Heart right ventricle (tissue), 16 donors: ENCODE results near the gene CELSR1. TPM values are rescaled to one million over a fixed set of nuclear protein-coding genes. Genes with fewer than 3 reads are reported as not detected.

Experiments used
- ATAC-seq, 8 donors: fragments of 200-7000 bp; cut with Tn5 transposase; one replicate each; pipeline ENCODE4 v1.9.1; 2020; ENCODE audit warnings: mild to moderate bottlenecking in 8 of 8, moderate library complexity in 8 of 8, moderate number of reproducible peaks in 1 of 8
- DNase-seq, 2 donors: peaks; one replicate each; pipeline ENCODE4 v3.0.0-alpha.2; 2020
- H3K27ac ChIP-seq, 10 donors: fragments of 200-600 bp; sonication (generic) in 2 of 10; one replicate each; pipeline versions ENCODE4 v1.5.0 to v1.8.0; 2020 to 2022; ENCODE audit warnings: mild to moderate bottlenecking in 3 of 10
- H3K27me3 ChIP-seq, 7 donors: fragments of 200-600 bp; one replicate each; pipeline ENCODE4 v1.8.0; 2021 to 2022; ENCODE audit warnings: mild to moderate bottlenecking in 2 of 7
- H3K36me3 ChIP-seq, 9 donors: fragments of 200-600 bp; sonication (generic) in 1 of 9; one replicate each; pipeline versions ENCODE4 v1.5.0 to v1.8.0; 2020 to 2022; ENCODE audit warnings: mild to moderate bottlenecking in 2 of 9
- H3K4me1 ChIP-seq, 9 donors: fragments of 200-600 bp; sonication (generic) in 1 of 9; one replicate each; pipeline versions ENCODE4 v1.5.0 to v1.8.0; 2020 to 2022; ENCODE audit warnings: mild to moderate bottlenecking in 4 of 9
- H3K4me3 ChIP-seq, 10 donors: fragments of 200-600 bp; sonication (generic) in 2 of 10; one replicate each; pipeline versions ENCODE4 v1.5.0 to v1.8.0; 2020 to 2022; ENCODE audit warnings: mild to moderate bottlenecking in 7 of 10, moderate library complexity in 2 of 10
- H3K9me3 ChIP-seq, 11 donors: fragments of 200-600 bp in 10 of 11; sonication (generic) in 2 of 11; one replicate each; pipeline versions ENCODE4 v1.5.0 to v1.8.0; 2013 to 2022; ENCODE audit warnings: mild to moderate bottlenecking in 2 of 11, control low read depth in 1 of 11, moderate library complexity in 1 of 11
- WGBS, 2 donors: extraction: QIAGEN DNeasy Blood & Tissue Kit; methylation state at CpG; one replicate each; pipeline ENCODE4 v1.1.7; 2013; ENCODE audit warnings: inconsistent platforms in 1 of 2; 5-methylcytosine and 5-hydroxymethylcytosine counted together
- intact Hi-C, 10 donors: fragments of 100-400 bp; cut with DNase I; formaldehyde crosslinking; loops; one replicate each; pipeline versions ENCODE4 v1.11.1 to v1.14.2; 2022
- polyA plus RNA-seq, 2 donors: library from polyadenylated mRNA; stranded (reverse); fragments of 200-250 nt; gene quantifications; one replicate each; pipeline ENCODE4 v1.2.3, GENCODE V29; 2013
- total RNA-seq, 10 donors: library from RNA; stranded (reverse); fragmentation: NEBNext Ultra II Directional in 3 of 10; extraction: Animal tissue kit (Norgen Biotek cat#: 25700) in 3 of 10; gene quantifications; one replicate each; pipeline versions ENCODE4 v1.2.1 to v1.2.4, GENCODE V29; 2021 to 2023
- TF ChIP-seq, protein P1 (sequence below), 9 donors: fragments of 200-600 bp; sonication (generic) in 2 of 9; IDR thresholded peaks; one replicate each; pipeline versions ENCODE4 v1.5.0 to v1.8.0; 2021 to 2022; ENCODE audit warnings: antibody characterized with exemption in 9 of 9, mild to moderate bottlenecking in 5 of 9, moderate library complexity in 1 of 9
- donor health status: Arrhythmogenic right ventricular cardiomyopathy.
- donor health status: ischemic (EF 13 %, LVEDD 7.1; RV severe dilation, severe dysfunction).
- donor health status: healthy with polysubstance abuse.
- donor health status: DM: no; HTN: yes; CAD: no.
- donor health status: DM: no; HTN: no; CAD: no.
- donor health status: ischemic (EF 25% LVEDD 6.9; RV normal size, moderate dysfunction).
- donor health status: ischemic (EF 25% LVEDD 5.7; RV mildly dilated, moderate dysfunction).
- donor health status: healthy.
- donor health status: DM: yes; HTN: yes; CAD: no.
- donor health status: Ischemic cardiomyopathy.
- donor health status: ischemic (EF 35%, LVEDD 5.7; RV mildly dilated, moderate dysfunction).
- donor health status: nonischemic (EF 11% LVEDD 7.7; RV severe dilation, severe dysfunction).
- donor health status: DM: yes; HTN: yes; CAD: no.
- donor health status: PGD.
- donor health status: ischemic (EF 29% LVEDD 5.4; RV normal size, mild dysfunction).
- donor health status: nonischemic (EF 23%, LVEDD 6.1; RV moderate dilation, normal function).

CELSR1 gene
- total and polyA plus RNA-seq, 12 donors = 4.0 to 16.7 (median 11.4) TPM

GRCh38 chr22:46340676-46341075 is 196.7 kb downstream of the CELSR1 start:
- 89 to 91% methylated on average over 12 to 13 of the region's 13 CpGs for WGBS, 2 donors
- Histone ChIP-seq H3K4me1 (peaks cover 7 to 31% (median 17%) of the 10 kb centered on the region in 9 donors), H3K4me3 (no peak overlapping the region), H3K9me3 (no peaks in the 10 kb centered on the region), H3K36me3 (peaks cover 0 to 84% (median 21%) of the 10 kb centered on the region in 9 donors), H3K27me3 (no peaks in the 10 kb centered on the region), H3K27ac (no peak overlapping the region)
- no peak for ATAC-seq
- intact Hi-C loops = no loop called here
- DNase-seq = no peak
- TF ChIP-seq, protein P1, sequence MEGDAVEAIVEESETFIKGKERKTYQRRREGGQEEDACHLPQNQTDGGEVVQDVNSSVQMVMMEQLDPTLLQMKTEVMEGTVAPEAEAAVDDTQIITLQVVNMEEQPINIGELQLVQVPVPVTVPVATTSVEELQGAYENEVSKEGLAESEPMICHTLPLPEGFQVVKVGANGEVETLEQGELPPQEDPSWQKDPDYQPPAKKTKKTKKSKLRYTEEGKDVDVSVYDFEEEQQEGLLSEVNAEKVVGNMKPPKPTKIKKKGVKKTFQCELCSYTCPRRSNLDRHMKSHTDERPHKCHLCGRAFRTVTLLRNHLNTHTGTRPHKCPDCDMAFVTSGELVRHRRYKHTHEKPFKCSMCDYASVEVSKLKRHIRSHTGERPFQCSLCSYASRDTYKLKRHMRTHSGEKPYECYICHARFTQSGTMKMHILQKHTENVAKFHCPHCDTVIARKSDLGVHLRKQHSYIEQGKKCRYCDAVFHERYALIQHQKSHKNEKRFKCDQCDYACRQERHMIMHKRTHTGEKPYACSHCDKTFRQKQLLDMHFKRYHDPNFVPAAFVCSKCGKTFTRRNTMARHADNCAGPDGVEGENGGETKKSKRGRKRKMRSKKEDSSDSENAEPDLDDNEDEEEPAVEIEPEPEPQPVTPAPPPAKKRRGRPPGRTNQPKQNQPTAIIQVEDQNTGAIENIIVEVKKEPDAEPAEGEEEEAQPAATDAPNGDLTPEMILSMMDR (IDR thresholded peaks at IDR 0.05) = no peak

GRCh38 chr22:46339956-46340355 is 197.5 kb downstream of the CELSR1 start:
- 93 to 96% methylated on average over 5 of the region's 5 CpGs for WGBS, 2 donors
- intact Hi-C loops = no loop called here
- Histone ChIP-seq H3K4me3 (no peak overlapping the region), H3K36me3 (peaks cover 0 to 77% (median 19%) of the 10 kb centered on the region in 9 donors), H3K9me3 (no peaks in the 10 kb centered on the region), H3K27ac (no peak overlapping the region), H3K4me1 (peaks cover 6 to 32% (median 17%) of the 10 kb centered on the region in 9 donors), H3K27me3 (no peaks in the 10 kb centered on the region)
- no peak for DNase-seq
- TF ChIP-seq, protein P1 (IDR thresholded peaks at IDR 0.05) = no peak
- ATAC-seq = no peak

DNA sequence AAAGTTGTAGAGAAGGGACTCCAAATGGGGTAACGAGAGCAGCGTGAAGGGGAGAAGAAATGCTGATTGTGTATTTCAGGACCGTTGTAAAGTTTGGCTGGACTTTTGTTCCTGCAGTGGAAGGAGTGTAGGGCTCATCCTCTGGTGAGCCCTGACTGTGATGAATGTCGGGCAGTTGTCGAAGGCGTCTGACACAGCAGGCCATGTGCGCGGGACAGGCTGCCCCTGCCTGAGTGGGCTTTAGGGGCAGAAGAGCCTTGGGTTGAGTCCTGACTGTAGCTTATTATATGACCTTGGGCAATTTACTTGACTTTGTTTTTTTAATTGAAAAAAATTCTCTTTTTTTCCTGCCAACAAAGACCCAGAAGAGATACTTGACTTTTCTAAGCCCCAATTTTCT is 198.8 kb downstream of the CELSR1 start:
- Histone ChIP-seq H3K27me3 (no peaks in the 10 kb centered on the region), H3K27ac (no peak overlapping the region), H3K4me3 (no peak overlapping the region), H3K9me3 (no peaks in the 10 kb centered on the region), H3K36me3 (peaks cover 0 to 64% (median 18%) of the 10 kb centered on the region in 9 donors), H3K4me1 (peaks cover 6 to 36% (median 20%) of the 10 kb centered on the region in 9 donors)
- TF ChIP-seq, protein P1 (IDR thresholded peaks at IDR 0.05) = no peak
- WGBS, 2 donors = 88 to 91% methylated on average over 8 of the region's 8 CpGs
- DNase-seq (no peak), ATAC-seq (no peak)
- intact Hi-C loops = no loop called here

GRCh38 chr22:46337870-46338269 is 199.6 kb downstream of the CELSR1 start:
- no peaks in the 10 kb centered on the region for H3K27me3 ChIP-seq
- TF ChIP-seq, protein P1 (IDR thresholded peaks at IDR 0.05) = no peak
- H3K36me3 ChIP-seq = peaks cover 0 to 56% (median 18%) of the 10 kb centered on the region in 9 donors
- ATAC-seq (no peak), DNase-seq (no peak)
- intact Hi-C loops = no loop called here
- peaks cover 6 to 36% (median 20%) of the 10 kb centered on the region in 9 donors for H3K4me1 ChIP-seq
- WGBS, 2 donors = 72 to 74% methylated on average over 9 of the region's 9 CpGs
- no peak overlapping the region for H3K4me3 ChIP-seq
- no peak overlapping the region for H3K27ac ChIP-seq
- H3K9me3 ChIP-seq = no peaks in the 10 kb centered on the region
